Omental fat pad (tissue), 4 donors: ENCODE measurements around the gene LEP. TPM values are rescaled to one million over a fixed set of nuclear protein-coding genes. Genes with fewer than 3 reads are reported as not detected.

ENCODE experiments used
- ATAC-seq: fragments of 150-250 bp; one replicate; pipeline ENCODE4 v1.9.1; 2016; ENCODE audit warnings: mild to moderate bottlenecking, moderate library complexity; ENCODE audit not compliant: low FRiP score
- DNase-seq: peaks from one replicate; pipeline ENCODE4 v3.0.0-alpha.2; 2019; ENCODE audit warnings: low spot score
- total RNA-seq, 4 donors: library from RNA; depleted of rRNA; stranded (reverse); fragments of >200 nt; gene quantifications; one replicate each; pipeline ENCODE4 v1.1.0, GENCODE V29; 2016
- TF ChIP-seq, protein P1 (sequence below), 3 donors: fragments of 450-650 bp; IDR thresholded peaks; one replicate each; pipeline ENCODE4 v1.5.1; 2016 to 2017; ENCODE audit warnings: antibody characterized with exemption in 3 of 3, mild to moderate bottlenecking in 3 of 3, moderate library complexity in 2 of 3

Gene LEP
- total RNA-seq, 4 donors from 2014 or later: 12.3 to 715 (median 292) TPM

DNA sequence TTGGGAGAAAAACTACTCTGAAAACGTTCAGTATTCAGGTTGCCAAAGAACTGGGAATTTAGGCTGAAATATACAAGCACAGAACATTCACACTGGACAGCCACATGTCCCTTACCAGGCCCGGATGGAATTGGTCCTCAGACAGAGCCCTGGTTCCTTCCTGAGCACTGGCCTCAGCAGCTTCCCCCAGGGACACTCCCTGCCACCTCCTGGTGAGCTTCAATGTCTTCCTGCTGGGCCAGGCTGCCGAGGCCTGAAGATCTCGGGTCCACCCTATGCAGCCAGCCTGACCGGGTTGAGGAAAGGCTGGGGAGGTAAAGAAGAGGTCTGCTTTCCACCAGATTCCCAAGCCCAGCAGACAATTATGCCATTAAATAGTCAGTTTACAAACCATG lies 24.8 kb downstream of the LEP start:
- ATAC-seq: no peak
- no peak for DNase-seq
- TF ChIP-seq, protein P1, sequence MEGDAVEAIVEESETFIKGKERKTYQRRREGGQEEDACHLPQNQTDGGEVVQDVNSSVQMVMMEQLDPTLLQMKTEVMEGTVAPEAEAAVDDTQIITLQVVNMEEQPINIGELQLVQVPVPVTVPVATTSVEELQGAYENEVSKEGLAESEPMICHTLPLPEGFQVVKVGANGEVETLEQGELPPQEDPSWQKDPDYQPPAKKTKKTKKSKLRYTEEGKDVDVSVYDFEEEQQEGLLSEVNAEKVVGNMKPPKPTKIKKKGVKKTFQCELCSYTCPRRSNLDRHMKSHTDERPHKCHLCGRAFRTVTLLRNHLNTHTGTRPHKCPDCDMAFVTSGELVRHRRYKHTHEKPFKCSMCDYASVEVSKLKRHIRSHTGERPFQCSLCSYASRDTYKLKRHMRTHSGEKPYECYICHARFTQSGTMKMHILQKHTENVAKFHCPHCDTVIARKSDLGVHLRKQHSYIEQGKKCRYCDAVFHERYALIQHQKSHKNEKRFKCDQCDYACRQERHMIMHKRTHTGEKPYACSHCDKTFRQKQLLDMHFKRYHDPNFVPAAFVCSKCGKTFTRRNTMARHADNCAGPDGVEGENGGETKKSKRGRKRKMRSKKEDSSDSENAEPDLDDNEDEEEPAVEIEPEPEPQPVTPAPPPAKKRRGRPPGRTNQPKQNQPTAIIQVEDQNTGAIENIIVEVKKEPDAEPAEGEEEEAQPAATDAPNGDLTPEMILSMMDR (IDR thresholded peaks at IDR 0.05): no peak

DNA sequence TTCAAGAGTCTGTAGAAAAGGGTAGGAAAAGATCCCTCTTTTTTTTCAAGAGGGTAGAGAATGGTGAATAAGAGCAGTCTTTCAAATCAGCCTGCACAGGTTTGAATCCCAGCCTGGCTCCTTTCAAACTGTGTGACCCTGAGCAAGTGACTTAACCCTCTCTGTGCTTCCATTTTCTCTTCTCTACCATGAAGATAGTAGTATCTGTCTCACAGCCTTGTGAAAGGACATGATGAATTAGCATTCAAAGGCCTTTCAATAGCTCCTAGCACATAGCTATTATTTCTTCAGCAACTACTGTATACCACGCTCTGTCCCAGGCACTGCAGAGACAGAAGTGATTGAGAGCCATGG lies 25.4 kb downstream of the LEP start:
- no peak for DNase-seq
- TF ChIP-seq, protein P1 (IDR thresholded peaks at IDR 0.05): no peak
- ATAC-seq: no peak

DNA sequence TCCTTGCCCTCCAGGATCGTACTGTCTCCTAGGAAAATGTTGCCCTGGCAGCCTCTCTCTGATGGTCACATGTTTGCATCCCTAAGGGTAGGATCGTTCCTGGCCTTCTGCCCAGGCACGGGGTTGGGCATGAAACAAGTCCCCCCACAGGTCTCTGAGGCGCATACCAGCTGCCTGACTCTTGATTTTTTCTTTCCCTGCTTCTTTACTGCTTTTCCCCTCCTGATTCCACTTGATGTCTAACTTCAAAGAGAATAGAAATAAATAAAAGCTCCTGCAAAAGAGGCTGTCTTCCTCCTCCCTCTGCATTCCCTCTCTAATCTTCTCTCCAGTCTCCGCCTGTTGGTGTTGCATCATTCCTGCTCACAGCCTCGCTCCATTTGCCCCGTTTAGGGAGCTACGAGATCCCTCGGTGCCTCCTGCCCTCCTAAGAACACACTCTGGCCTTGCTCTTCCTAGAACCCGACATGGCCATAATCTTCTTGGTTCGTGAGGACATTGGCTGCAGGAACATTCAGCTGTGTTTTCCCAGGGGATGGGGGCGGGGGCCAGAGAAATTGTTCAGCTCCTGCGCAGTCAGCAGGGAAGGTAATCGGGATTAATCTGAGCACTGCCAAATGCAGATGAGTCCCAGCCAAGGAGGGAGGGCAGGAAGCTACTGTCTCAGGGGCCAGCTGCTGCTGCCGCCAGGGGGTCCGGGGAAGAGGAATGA lies 26.0 kb downstream of the LEP start:
- DNase-seq (no peak), ATAC-seq (peak; percentile 48)
- TF ChIP-seq, protein P1 (IDR thresholded peaks at IDR 0.05): no peak

DNA sequence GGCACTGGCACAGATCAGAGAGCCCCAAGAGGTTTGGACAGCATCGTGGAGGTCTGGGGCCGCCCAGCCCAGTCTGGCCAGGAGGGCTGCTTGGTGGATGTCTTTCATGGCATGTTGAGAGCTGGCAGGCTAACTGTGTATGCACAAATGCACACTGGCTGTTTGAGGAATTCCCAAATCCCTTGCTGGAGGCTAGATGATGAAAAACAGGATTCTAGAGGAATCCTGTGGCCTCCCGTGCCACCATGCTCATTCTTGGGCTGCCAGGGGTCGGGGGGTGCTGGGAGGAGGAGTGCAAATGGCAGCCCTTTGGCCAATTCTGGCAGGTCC lies 26.5 kb downstream of the LEP start:
- peak; percentile 41 for ATAC-seq
- TF ChIP-seq, protein P1 (IDR thresholded peaks at IDR 0.05): no peak
- no peak for DNase-seq

DNA sequence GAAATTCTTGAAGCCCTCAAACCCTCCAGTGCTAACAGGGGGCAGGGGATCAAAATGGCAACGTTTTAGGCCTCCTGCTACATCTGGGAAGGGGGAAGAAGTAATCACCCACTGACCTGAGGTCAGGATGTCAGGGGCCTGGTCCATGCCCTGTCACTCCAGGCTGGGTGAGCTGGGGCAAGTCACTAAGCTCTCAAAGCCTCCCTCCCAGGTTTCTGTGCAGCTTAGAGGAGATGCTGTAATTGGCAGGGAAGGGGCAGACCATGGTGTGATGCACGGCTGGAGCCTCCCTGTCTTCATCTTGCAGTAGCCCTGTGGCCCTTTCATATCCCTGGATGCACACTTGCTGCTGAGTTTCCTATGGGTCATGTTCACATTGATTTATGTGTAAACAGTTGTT lies 27.2 kb downstream of the LEP start:
- no peak for ATAC-seq
- DNase-seq: no peak
- TF ChIP-seq, protein P1 (IDR thresholded peaks at IDR 0.05): no peak

DNA sequence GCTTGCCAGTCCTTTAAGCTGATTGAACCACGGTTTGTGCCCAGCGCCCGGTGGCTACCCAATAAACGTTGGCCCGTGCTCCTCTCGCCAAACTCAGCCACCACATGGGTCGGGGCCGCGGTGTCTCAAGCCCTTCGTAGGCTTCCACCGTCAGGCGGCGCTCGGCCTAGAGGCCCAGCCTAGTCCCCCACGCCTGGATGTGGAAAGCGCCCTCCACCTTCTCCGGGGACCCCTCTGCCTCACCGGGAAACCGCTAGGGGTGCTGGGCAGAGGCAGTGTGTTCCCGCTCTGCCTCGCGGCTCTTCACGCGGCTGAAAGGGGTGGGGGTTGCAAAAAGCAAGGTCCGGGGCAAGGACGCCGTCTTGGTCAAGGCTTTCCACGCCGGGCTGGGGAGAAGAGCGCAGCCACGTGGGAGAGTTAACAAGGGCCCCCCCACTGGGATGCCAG lies 29.8 kb downstream of the LEP start:
- ATAC-seq (no peak), DNase-seq (no peak)
- TF ChIP-seq, protein P1 (IDR thresholded peaks at IDR 0.05): no peak

DNA sequence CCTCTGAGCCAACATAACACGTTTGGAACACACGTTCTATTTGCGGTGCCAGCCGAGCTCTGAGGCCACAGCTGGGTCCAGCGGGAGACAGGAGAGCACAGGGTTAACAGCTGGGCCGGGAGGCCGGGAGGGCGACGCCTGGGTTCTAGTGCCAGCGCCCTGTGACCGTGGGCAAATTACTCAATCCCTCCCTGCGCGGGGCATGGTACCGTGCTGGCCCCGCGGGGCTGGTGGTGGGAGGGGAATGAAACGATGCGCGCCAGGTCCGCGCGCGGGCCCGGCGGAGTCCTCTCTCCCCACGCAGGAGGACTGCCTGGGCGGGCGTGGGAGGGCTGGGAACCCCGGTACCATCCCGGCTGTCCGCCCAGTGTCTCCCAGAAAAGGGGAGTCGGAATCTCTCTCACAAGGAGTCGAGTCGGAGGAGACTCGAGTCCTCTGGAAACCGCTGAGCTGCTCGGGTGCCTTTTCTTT lies 30.4 kb downstream of the LEP start:
- TF ChIP-seq, protein P1 (IDR thresholded peaks at IDR 0.05): no peak
- DNase-seq (no peak), ATAC-seq (no peak)
